Fibroblast of lung (primary cell): Measurements from ENCODE around the gene ZNF148.

Experiments
- CTCF ChIP-seq, 2 donors: IDR thresholded peaks in 1 of 2; conservative IDR thresholded peaks in 1 of 2; 1 replicate in 1 of 2; 2 replicates in 1 of 2; pipeline ENCODE4 v1.5.1; 2011 to 2012; ENCODE audit warnings: low read length in 2 of 2, control low read depth in 1 of 2, inconsistent platforms in 1 of 2, low read depth in 1 of 2, mild to moderate bottlenecking in 1 of 2
- EZH2 ChIP-seq: IDR thresholded peaks from 2 replicates; pipeline ENCODE4 v1.5.1; 2012; ENCODE audit warnings: low read length, control low read depth, mild to moderate bottlenecking; ENCODE audit errors: missing control alignments

DNA sequence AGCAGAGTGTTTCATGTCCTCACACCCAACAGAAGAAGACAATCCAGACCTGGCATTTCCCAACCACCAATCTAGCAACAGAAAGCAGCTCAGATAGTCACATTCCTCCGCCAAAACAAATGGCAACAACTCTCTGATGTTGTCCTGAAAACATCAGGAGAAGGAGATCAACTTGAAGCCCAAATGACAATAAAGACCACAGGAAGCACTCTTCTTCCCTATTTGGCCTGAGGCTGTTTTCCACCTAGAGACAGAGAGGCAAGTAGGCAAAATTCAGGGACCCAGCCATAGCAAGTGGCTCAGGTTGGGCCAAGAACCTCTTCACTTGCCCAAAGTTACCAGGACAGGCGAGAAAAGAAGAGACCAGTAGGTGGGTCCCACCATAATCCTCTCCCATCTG is 35.0 kb downstream of the ZNF148 start:
- no peak for TF ChIP-seq EZH2
- no peak for TF ChIP-seq CTCF (conservative IDR thresholded peaks at IDR 0.05 in 1 of 2, IDR thresholded peaks at IDR 0.05 in 1 of 2; ENCODE audit: low read depth in 1 of 2, low read length in 2 of 2)
